Activated naive CD4-positive, alpha-beta T cell treated with anti-CD3 and anti-CD28 coated beads, Interleukin-2, amount 50 U/mL, for 72 hours (primary cell): ENCODE measurements around the gene WDR7. TPM values are rescaled to one million over a fixed set of nuclear protein-coding genes. Genes with fewer than 3 reads are reported as not detected.
A peak's percentile ranks its signal among the peaks of the same experiment; 100 is the strongest.
"Not testable (repeated sequence)": the region's sequence is repeated elsewhere in the genome, so short reads cannot be mapped to it uniquely, and the experiment has no call there.

Experiments used
- ATAC-seq, 2 donors: fragments of 150-1000 bp; cut with Tn5 transposase; 2 replicates each; pipeline ENCODE4 v1.10.0; 2021; ENCODE audit warnings: mild to moderate bottlenecking in 2 of 2, moderate library complexity in 2 of 2
- DNase-seq, 2 donors: peaks; one replicate each; pipeline ENCODE4 v3.0.0; 2021 to 2022; ENCODE audit warnings: low spot score in 2 of 2
- H3K27ac Mint-ChIP-seq, 2 donors: one replicate each; pipeline ENCODE4 v1.8.0; 2022; ENCODE audit warnings: mild to moderate bottlenecking in 2 of 2, mixed read lengths in 2 of 2
- H3K36me3 Mint-ChIP-seq, 2 donors: one replicate each; pipeline ENCODE4 v1.8.0; 2022; ENCODE audit warnings: mixed read lengths in 2 of 2
- H3K9me3 Mint-ChIP-seq, 2 donors: one replicate each; pipeline ENCODE4 v1.8.0; 2022; ENCODE audit warnings: mixed read lengths in 2 of 2
- total RNA-seq, 2 donors: library from RNA; stranded (reverse); gene quantifications; one replicate each; pipeline ENCODE4 v1.2.3, GENCODE V29; 2022

WDR7 gene
- total RNA-seq, 2 donors from 2014 or later: 21.9 to 33.7 TPM

DNA sequence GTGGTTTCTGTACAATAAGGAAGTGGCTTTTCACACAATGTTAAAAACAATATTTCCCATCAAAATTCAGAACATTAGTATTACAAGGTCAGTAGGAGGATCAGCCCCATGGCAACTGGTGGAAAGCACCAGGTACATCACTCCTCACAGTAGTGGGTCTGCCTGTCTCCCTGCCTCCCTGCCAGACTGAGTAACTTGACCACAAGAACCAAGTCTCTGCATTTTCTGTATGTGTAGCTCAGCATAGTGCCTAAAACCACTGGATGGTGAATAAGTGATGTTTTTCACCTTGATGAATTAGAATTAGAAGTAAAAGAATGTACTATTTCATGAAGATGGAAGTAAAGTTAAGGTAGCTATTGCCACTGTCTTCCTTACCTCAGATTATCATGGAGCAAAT, 4.1 kb upstream of the WDR7 start:
- Mint-ChIP-seq H3K9me3 (peaks cover 5 to 9% of the 10 kb centered on the region in 2 donors), H3K36me3 (peaks cover 8 to 22% of the 10 kb centered on the region in 2 donors), H3K27ac (peak overlapping the region in 1 of 2 donors; percentile 75)
- ATAC-seq (peak in 1 of 2 donors; percentile 40), DNase-seq (no peak)

GRCh38 chr18:56647951-56648893, 2.9 kb upstream of the WDR7 start:
- Mint-ChIP-seq H3K27ac (no peak overlapping the region), H3K36me3 (peaks cover 10 to 23% of the 10 kb centered on the region in 2 donors), H3K9me3 (peaks cover 5 to 9% of the 10 kb centered on the region in 2 donors)
- ATAC-seq: no peak
- no peak for DNase-seq

- H3K36me3 Mint-ChIP-seq: peaks cover 27% of the 10 kb centered on the region in 2 donors
- peaks cover 5 to 14% of the 10 kb centered on the region in 2 donors for H3K9me3 Mint-ChIP-seq
- no peak for ATAC-seq
- H3K27ac Mint-ChIP-seq: peak overlapping the region in 1 of 2 donors; percentile 97
- no peak for DNase-seq
These were observed 1.2 kb upstream of the WDR7 start for GRCh38 chr18:56649996-56650395.

DNA sequence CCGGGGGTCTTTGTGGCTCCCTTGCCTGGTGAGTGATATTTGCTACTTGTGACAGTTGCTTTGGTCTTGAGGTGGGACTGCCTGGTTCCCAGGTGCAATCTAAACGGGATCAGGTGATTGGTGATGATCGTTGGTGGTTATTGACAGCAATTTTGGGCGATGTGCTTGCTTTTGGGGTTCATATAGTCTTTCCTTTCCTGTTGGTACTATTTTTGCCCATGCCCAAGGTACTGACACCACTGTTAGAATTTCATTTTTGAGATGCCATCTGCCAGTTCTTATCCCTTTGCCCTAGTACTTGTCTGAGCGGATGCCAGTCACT, 573 bp downstream of the WDR7 start:
- H3K27ac Mint-ChIP-seq: peak overlapping the region; percentile 97 to 98
- ATAC-seq (no peak), DNase-seq (no peak)
- peaks cover 5 to 14% of the 10 kb centered on the region in 2 donors for H3K9me3 Mint-ChIP-seq
- peaks cover 27% of the 10 kb centered on the region in 2 donors for H3K36me3 Mint-ChIP-seq

GRCh38 chr18:56652802-56653201, 1.6 kb downstream of the WDR7 start:
- Mint-ChIP-seq H3K9me3 (peaks cover 5 to 14% of the 10 kb centered on the region in 2 donors), H3K27ac (peak overlapping the region in 1 of 2 donors; percentile 97), H3K36me3 (peaks cover 27% of the 10 kb centered on the region in 2 donors)
- no peak for DNase-seq
- no peak for ATAC-seq

DNA sequence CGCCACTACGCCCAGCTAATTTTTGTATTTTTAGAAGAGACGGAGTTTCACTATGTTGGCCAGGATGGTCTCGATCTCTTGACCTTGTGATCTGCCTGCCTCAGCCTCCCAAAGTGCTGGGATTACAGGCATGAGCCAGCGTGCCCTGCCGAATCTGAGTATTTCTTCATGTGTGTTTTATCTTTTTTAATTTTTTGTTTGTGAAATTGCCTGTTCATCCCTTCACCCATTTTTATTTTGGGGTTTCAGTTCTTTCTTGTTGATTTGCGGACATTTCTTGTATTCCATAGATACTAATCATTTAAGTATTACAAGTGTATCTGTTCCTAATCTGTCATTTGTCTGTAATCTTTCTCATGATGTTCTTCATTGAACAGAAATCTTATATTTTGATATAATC, 3.1 kb downstream of the WDR7 start:
- peak overlapping the region; percentile 53 to 97 for H3K27ac Mint-ChIP-seq

GRCh38 chr18:56658261-56658660, 7.1 kb downstream of the WDR7 start:
- DNase-seq (no peak), ATAC-seq (no peak)
- Mint-ChIP-seq H3K9me3 (peaks cover 0 to 5% of the 10 kb centered on the region in 2 donors), H3K27ac (no peak overlapping the region), H3K36me3 (peaks cover 15 to 28% of the 10 kb centered on the region in 2 donors)

More for the DNA sequence above, 3.1 kb downstream of the WDR7 start:
- not testable (repeated sequence) for DNase-seq, ATAC-seq
- Mint-ChIP-seq H3K9me3 (peaks cover 5 to 14% of the 10 kb centered on the region in 2 donors), H3K36me3 (peaks cover 30 to 31% of the 10 kb centered on the region in 2 donors)

DNA sequence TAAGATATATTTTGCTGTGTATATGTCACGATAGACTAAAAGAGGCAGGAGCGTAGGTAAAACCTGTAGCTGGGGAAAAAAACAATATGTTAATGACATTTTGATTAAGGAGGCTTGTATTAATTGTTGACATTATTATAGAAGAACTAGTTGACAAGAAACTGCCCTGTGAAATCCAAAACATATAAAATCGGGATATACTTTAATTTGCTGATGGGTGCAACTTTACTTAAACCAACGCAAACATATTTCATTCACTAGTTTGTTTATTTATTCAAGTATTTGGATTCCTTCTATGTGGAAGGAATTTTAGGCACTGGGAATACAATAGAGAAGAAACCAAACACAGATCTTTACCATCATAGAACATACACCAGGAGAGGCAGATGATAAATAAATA, 8.0 kb downstream of the WDR7 start:
- DNase-seq: no peak
- ATAC-seq: no peak
- Mint-ChIP-seq H3K9me3 (no peaks in the 10 kb centered on the region), H3K36me3 (peaks cover 11 to 19% of the 10 kb centered on the region in 2 donors), H3K27ac (no peak overlapping the region)

GRCh38 chr18:56660655-56661054, 9.5 kb downstream of the WDR7 start:
- ATAC-seq: no peak
- no peak overlapping the region for H3K27ac Mint-ChIP-seq
- peaks cover 11% of the 10 kb centered on the region in 2 donors for H3K36me3 Mint-ChIP-seq
- H3K9me3 Mint-ChIP-seq: no peaks in the 10 kb centered on the region
- DNase-seq: no peak

DNA sequence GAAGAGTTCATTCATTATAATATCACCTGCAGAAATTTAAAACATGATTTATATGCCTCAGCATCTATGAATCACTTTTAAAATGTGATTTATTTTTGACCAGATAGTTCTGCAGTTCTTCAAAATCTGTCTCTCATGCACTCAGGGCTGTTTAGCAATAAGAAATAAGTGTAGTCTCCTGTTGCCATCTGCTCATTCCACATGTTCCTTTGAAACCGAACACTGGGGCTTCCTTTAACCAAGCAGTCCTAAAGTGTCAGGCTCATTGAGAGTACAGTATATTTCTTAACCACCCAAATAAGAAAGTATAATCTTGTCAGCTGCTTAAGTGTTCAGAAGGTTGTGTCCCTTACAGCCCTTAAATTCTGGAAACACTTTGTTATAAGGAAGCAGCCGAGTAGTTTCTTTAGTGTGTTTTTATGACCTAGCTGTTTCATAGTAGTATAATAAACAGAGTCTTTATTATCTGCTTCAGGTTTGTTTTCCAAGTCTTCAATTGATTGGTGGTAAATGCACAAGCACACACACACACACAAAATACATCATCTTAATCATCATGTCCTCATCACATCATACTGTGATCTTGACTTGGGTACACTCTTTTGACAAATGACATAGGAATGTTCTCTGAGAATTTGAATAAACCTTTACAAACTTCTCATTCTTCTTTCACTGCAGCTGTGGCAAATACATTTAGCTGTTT, 10.4 kb downstream of the WDR7 start:
- no peak for DNase-seq
- Mint-ChIP-seq H3K36me3 (peaks cover 11% of the 10 kb centered on the region in 2 donors), H3K9me3 (no peaks in the 10 kb centered on the region), H3K27ac (no peak overlapping the region)
- ATAC-seq: no peak

- ATAC-seq (no peak), DNase-seq (no peak)
- Mint-ChIP-seq H3K27ac (no peak overlapping the region), H3K9me3 (no peaks in the 10 kb centered on the region), H3K36me3 (peaks cover 11% of the 10 kb centered on the region in 2 donors)
These were observed 10.9 kb downstream of the WDR7 start for GRCh38 chr18:56662063-56662408.

GRCh38 chr18:56662502-56662901, 11.3 kb downstream of the WDR7 start:
- DNase-seq (no peak), ATAC-seq (no peak)
- H3K36me3 Mint-ChIP-seq: peaks cover 11% of the 10 kb centered on the region in 2 donors
- H3K9me3 Mint-ChIP-seq: no peaks in the 10 kb centered on the region
- no peak overlapping the region for H3K27ac Mint-ChIP-seq

DNA sequence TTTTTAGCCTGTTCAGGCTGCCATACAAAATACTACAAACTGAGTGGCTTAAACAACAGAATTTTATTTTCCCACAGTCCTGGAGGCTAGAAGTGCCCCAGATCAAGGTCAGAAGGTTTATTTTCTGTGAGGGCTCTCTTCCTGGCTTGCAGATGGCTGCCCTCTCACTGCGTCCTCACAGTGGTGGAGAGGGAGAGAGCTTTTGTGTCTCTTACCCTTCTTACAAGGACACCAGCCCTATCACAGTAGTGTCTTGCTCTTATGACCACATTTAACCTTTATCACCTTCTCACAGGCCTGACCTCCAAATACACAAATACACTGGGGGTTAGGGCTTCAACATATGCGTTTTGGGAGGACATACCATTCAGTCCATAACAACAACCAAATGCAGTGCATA, 11.7 kb downstream of the WDR7 start:
- ATAC-seq (no peak), DNase-seq (no peak)
- peaks cover 11% of the 10 kb centered on the region in 2 donors for H3K36me3 Mint-ChIP-seq

GRCh38 chr18:56672391-56672790, 21.2 kb downstream of the WDR7 start:
- Mint-ChIP-seq H3K36me3 (no peaks in the 10 kb centered on the region), H3K9me3 (no peaks in the 10 kb centered on the region)
- ATAC-seq: no peak

More for the DNA sequence above, 11.7 kb downstream of the WDR7 start:
- H3K9me3 Mint-ChIP-seq: no peaks in the 10 kb centered on the region
- no peak overlapping the region for H3K27ac Mint-ChIP-seq

GRCh38 chr18:56672981-56673380, 21.8 kb downstream of the WDR7 start:
- Mint-ChIP-seq H3K27ac (no peak overlapping the region), H3K9me3 (no peaks in the 10 kb centered on the region), H3K36me3 (peaks cover 5 to 6% of the 10 kb centered on the region in 2 donors)
- no peak for ATAC-seq
- no peak for DNase-seq

More at GRCh38 chr18:56672391-56672790, 21.2 kb downstream of the WDR7 start:
- DNase-seq: no peak
- H3K27ac Mint-ChIP-seq: no peak overlapping the region

- no peak for DNase-seq
- Mint-ChIP-seq H3K9me3 (no peaks in the 10 kb centered on the region), H3K27ac (no peak overlapping the region), H3K36me3 (peaks cover 10% of the 10 kb centered on the region in 2 donors)
- no peak for ATAC-seq
These were observed 25.5 kb downstream of the WDR7 start for GRCh38 chr18:56676639-56677038.

DNA sequence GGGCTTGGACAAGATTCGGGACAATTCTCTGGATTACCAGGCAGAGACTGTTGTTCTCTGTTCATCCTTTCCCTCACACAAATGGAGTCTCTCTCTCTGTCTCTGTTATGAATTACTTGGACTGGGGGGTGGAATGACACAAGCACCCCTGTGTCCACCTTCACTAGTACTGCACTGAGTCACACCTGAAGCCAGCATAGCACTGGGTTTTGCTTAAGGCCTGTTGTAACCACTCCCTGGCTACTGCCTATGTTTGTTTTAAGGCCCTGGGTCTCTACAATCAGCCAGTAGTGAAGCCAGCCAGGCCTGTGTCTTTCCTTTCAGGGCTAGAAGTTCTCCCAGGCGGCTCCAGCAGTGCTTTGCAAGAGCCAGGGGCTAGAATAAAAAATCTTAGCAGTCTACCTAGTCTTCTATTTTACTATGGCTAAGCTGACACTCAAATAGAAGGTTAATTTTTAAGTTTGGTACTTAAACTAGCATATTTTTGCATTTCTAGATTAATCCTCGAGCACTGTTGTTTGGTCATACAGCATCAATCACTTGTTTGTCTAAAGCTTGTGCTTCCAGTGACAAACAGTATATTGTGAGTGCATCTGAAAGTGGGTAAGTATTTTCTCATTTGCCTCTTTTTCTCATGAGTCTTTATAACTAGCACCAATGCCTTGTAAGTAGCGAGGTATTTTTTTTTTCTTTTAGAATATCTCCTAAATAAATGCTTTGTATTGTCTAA, 27.8 kb downstream of the WDR7 start:
- Mint-ChIP-seq H3K9me3 (no peaks in the 10 kb centered on the region), H3K27ac (no peak overlapping the region), H3K36me3 (peaks cover 10% of the 10 kb centered on the region in 2 donors)
- ATAC-seq (no peak), DNase-seq (no peak)
